Keratinocyte (primary cell): ENCODE measurements around the gene TSFM. TPM values are rescaled to one million over a fixed set of nuclear protein-coding genes. Genes with fewer than 3 reads are reported as not detected.

Experiments
- DNase-seq: peaks from one replicate; pipeline ENCODE4 v3.0.0-alpha.2; 2011; ENCODE audit warnings: low read depth, missing footprints, low spot score
- FAIRE-seq: peaks from 2 replicates; lab custom pipeline; 2011; peaks lifted over from hg19 to GRCh38; lab: Jason Lieb, UNC
- H2AFZ ChIP-seq: 2 replicates; pipeline ENCODE4 v1.6.0; 2012; ENCODE audit warnings: low read length, control low read depth, inconsistent platforms; ENCODE audit not compliant: control insufficient read depth
- H3K27ac ChIP-seq: 2 replicates; pipeline ENCODE4 v1.5.1; 2011; ENCODE audit warnings: low read length; ENCODE audit not compliant: control insufficient read depth, insufficient read depth
- H3K27me3 ChIP-seq: 3 replicates; pipeline ENCODE4 v1.6.0; 2011; ENCODE audit warnings: low read length; ENCODE audit not compliant: control insufficient read depth, insufficient read depth; ENCODE audit errors: extremely low read depth
- H3K36me3 ChIP-seq, 2 experiments: 2 replicates in 1 of 2; 3 replicates in 1 of 2; pipeline ENCODE4 v1.5.1; 2011; ENCODE audit warnings: low read length in 2 of 2, mild to moderate bottlenecking in 1 of 2; ENCODE audit not compliant: control insufficient read depth in 2 of 2, insufficient read depth in 2 of 2; ENCODE audit errors: extremely low read depth in 1 of 2
- H3K4me1 ChIP-seq: 3 replicates; pipeline ENCODE4 v1.5.1; 2011; ENCODE audit warnings: low read length; ENCODE audit not compliant: control insufficient read depth, insufficient read depth; ENCODE audit errors: extremely low read depth
- H3K4me2 ChIP-seq: 3 replicates; pipeline ENCODE4 v1.6.0; 2011; ENCODE audit warnings: low read depth, low read length; ENCODE audit not compliant: control insufficient read depth, insufficient read depth; ENCODE audit errors: extremely low read depth
- H3K4me3 ChIP-seq, 3 experiments: fragments of 200-600 bp in 1 of 3; sonication (generic) in 1 of 3; 2 replicates in 2 of 3; 3 replicates in 1 of 3; pipeline ENCODE4 v1.5.1; 2011 to 2016; ENCODE audit warnings: low read length in 3 of 3, mild to moderate bottlenecking in 3 of 3, control low read depth in 2 of 3, inconsistent platforms in 1 of 3, low read depth in 1 of 3, mixed read lengths in 1 of 3, mixed run types in 1 of 3, moderate library complexity in 1 of 3; ENCODE audit not compliant: control insufficient read depth in 2 of 3, insufficient read depth in 2 of 3; ENCODE audit errors: extremely low read depth in 1 of 3
- H3K79me2 ChIP-seq: 2 replicates; pipeline ENCODE4 v1.6.0; 2012; ENCODE audit warnings: low read length; ENCODE audit not compliant: control insufficient read depth, insufficient read depth
- H3K9ac ChIP-seq: 3 replicates; pipeline ENCODE4 v1.6.0; 2011; ENCODE audit warnings: low read length; ENCODE audit not compliant: control insufficient read depth, insufficient read depth; ENCODE audit errors: extremely low read depth
- H3K9me1 ChIP-seq: 3 replicates; pipeline ENCODE4 v1.6.0; 2011; ENCODE audit warnings: low read length; ENCODE audit not compliant: control insufficient read depth, insufficient read depth; ENCODE audit errors: extremely low read depth
- H3K9me3 ChIP-seq: 2 replicates; pipeline ENCODE4 v1.5.1; 2012; ENCODE audit warnings: low read depth, low read length; ENCODE audit not compliant: control insufficient read depth
- H4K20me1 ChIP-seq: 3 replicates; pipeline ENCODE4 v1.6.0; 2011; ENCODE audit warnings: low read length; ENCODE audit not compliant: control insufficient read depth, insufficient read depth; ENCODE audit errors: extremely low read depth
- CTCF ChIP-seq, 3 experiments: IDR thresholded peaks in 1 of 3; conservative IDR thresholded peaks in 1 of 3; optimal IDR thresholded peaks in 1 of 3; 2 replicates in 2 of 3; 3 replicates in 1 of 3; pipeline versions ENCODE3 to v1.5.1; 2011; ENCODE audit warnings: low read length in 3 of 3, mild to moderate bottlenecking in 3 of 3, moderate library complexity in 2 of 3, control low read depth in 1 of 3, inconsistent platforms in 1 of 3; ENCODE audit not compliant: insufficient read depth in 2 of 3; ENCODE audit errors: extremely low read depth in 1 of 3
- EZH2 ChIP-seq: IDR thresholded peaks from one replicate; pipeline ENCODE4 v1.6.1; 2012; ENCODE audit warnings: inconsistent platforms, mild to moderate bottlenecking, low read length, moderate library complexity
- dilution Hi-C: fragments of 300-500 bp; cut with MboI; formaldehyde crosslinking; loops from one replicate; pipeline ENCODE4 v1.7.0; 2020; ENCODE audit warnings: low sequenced_read_pairs; ENCODE audit not compliant: extremely low pct_ligation_motif_present
- polyA plus RNA-seq, 5 experiments: library from polyadenylated mRNA; depleted of rRNA in 3 of 5; stranded (reverse) in 3 of 5; stranded (forward) in 1 of 5; unstranded in 1 of 5; fragments of >200 nt; gene quantifications; 1 replicate in 1 of 5; 2 replicates in 3 of 5; 3 replicates in 1 of 5; pipeline versions ENCODE4 v1.2.1 to v1.2.3, GENCODE V29; 2011 to 2012; ENCODE audit warnings: missing spikeins in 2 of 5, low read depth in 1 of 5, low replicate concordance in 1 of 5
- small RNA-seq, 3 experiments: library from RNA; depleted of rRNA; stranded (forward); fragments of <200 nt; gene quantifications; one replicate each; pipeline ENCODE3, GENCODE V24; 2012; ENCODE audit warnings: low read depth in 3 of 3, low replicate concordance in 1 of 3; ENCODE audit not compliant: insufficient read length in 3 of 3

The TSFM gene
- polyA plus RNA-seq, 1 donor (not counting 4 experiments of a cell fraction or from before 2014, with no cell fraction given): 30.5 TPM

- peak overlapping the region; percentile 54 for H2AFZ ChIP-seq
- peak overlapping the region; percentile 92 for H3K4me2 ChIP-seq
- dilution Hi-C loops: no loop called here
- peaks cover 5% of the 10 kb centered on the region for H4K20me1 ChIP-seq
- H3K4me1 ChIP-seq: peaks cover 23% of the 10 kb centered on the region
- H3K9me1 ChIP-seq: peaks cover 5% of the 10 kb centered on the region
- H3K9ac ChIP-seq: peak overlapping the region; percentile 91
- H3K27ac ChIP-seq: peak overlapping the region; percentile 86
- DNase-seq (no peak), FAIRE-seq (no peak)
- peaks cover 50% of the 10 kb centered on the region for H3K79me2 ChIP-seq
- peak overlapping the region; percentile 87 to 95 (median 92) for H3K4me3 ChIP-seq
- no peaks in the 10 kb centered on the region for H3K27me3 ChIP-seq
- TF ChIP-seq EZH2 (no peak), CTCF (optimal IDR thresholded peaks at IDR 0.05 in 1 of 3, IDR thresholded peaks at IDR 0.05 in 1 of 3, conservative IDR thresholded peaks at IDR 0.05 in 1 of 3; ENCODE audit: extremely low read depth in 1 of 3, insufficient read depth in 2 of 3, low read length in 3 of 3) (no peak)
- no peaks in the 10 kb centered on the region for H3K36me3 ChIP-seq
- H3K9me3 ChIP-seq: no peaks in the 10 kb centered on the region
These were observed 63.6 kb downstream of the TSFM start for GRCh38 chr12:57846285-57846576.

- H3K79me2 ChIP-seq: peaks cover 45% of the 10 kb centered on the region
- peaks cover 23% of the 10 kb centered on the region for H3K4me1 ChIP-seq
- peak within 1 kb of the TSS; percentile 87 to 95 (median 92) for H3K4me3 ChIP-seq
- peaks cover 5% of the 10 kb centered on the region for H3K9me1 ChIP-seq
- H3K4me2 ChIP-seq: peak within 1 kb of the TSS; percentile 92
- H2AFZ ChIP-seq: peak within 1 kb of the TSS; percentile 87
- H4K20me1 ChIP-seq: peaks cover 5% of the 10 kb centered on the region
- no peaks in the 10 kb centered on the region for H3K9me3 ChIP-seq
- no peaks in the 10 kb centered on the region for H3K27me3 ChIP-seq
- TF ChIP-seq CTCF (optimal IDR thresholded peaks at IDR 0.05 in 1 of 3, IDR thresholded peaks at IDR 0.05 in 1 of 3, conservative IDR thresholded peaks at IDR 0.05 in 1 of 3; ENCODE audit: extremely low read depth in 1 of 3, insufficient read depth in 2 of 3, low read length in 3 of 3): no peak
- no peaks in the 10 kb centered on the region for H3K36me3 ChIP-seq
- peak within 1 kb of the TSS; percentile 91 for H3K9ac ChIP-seq
- FAIRE-seq (no peak), DNase-seq (peak; percentile 86)
- peak within 1 kb of the TSS; percentile 86 for H3K27ac ChIP-seq
- dilution Hi-C loops: no loop called here
These were observed 64.2 kb downstream of the TSFM start, which contains the start of gene CTDSP2 for GRCh38 chr12:57846577-57847319. CTDSP2 (minus strand) TSS chr12:57846729; CDS start chr12:57846435, 294 bp downstream.

Small RNAs within 50 kb of the gene (small RNA-seq; reads per million reads assigned to genes)
- gene MIR26A2 (0.27 to 8.7 (median 5.8) reads per million in 3 experiments), gene RNU6-1083P (0 reads per million in 3 experiments)

Other genes with a start within 250 kb of the TSFM start
- gene DCTN2, start 235.6 kb upstream of the TSFM start, polyA plus RNA-seq: 109 to 158 TPM (median 132 TPM) in 3 replicates
- 0.01 to 0.10 TPM (median 0.05 TPM) in 3 replicates for gene KIF5A, start 232.7 kb upstream of the TSFM start, polyA plus RNA-seq
- 73.5 to 109 TPM (median 93.6 TPM) in 3 replicates for gene PIP4K2C, start 191.6 kb upstream of the TSFM start, polyA plus RNA-seq
- 2.6 to 5.4 TPM (median 3.5 TPM) in 3 replicates for gene DTX3, start 178.0 kb upstream of the TSFM start, polyA plus RNA-seq
- 0.12 to 0.26 TPM (median 0.26 TPM) in 3 replicates for gene ARHGEF25, start 171.4 kb upstream of the TSFM start, polyA plus RNA-seq
- 0.08 to 0.37 TPM (median 0.08 TPM) in 3 replicates for gene B4GALNT1, start 149.6 kb upstream of the TSFM start, polyA plus RNA-seq
- gene OS9, start 88.7 kb upstream of the TSFM start, polyA plus RNA-seq: 82.2 to 96.9 TPM (median 95.1 TPM) in 3 replicates
- 0.13 to 0.18 TPM (median 0.15 TPM) in 3 replicates for gene AGAP2, start 44.0 kb upstream of the TSFM start, polyA plus RNA-seq
- 37.4 to 47.7 TPM (median 40.6 TPM) in 3 replicates for gene TSPAN31, start 37.7 kb upstream of the TSFM start, polyA plus RNA-seq
- 146 to 176 TPM (median 153 TPM) in 3 replicates for gene CDK4, start 30.5 kb upstream of the TSFM start, polyA plus RNA-seq
- 10.9 to 17.0 TPM (median 12.4 TPM) in 3 replicates for gene MARCHF9, start 27.7 kb upstream of the TSFM start, polyA plus RNA-seq
- gene CYP27B1, start 15.7 kb upstream of the TSFM start, polyA plus RNA-seq: 19.0 to 40.5 TPM (median 33.6 TPM) in 3 replicates
- 24.3 to 25.5 TPM (median 24.5 TPM) in 3 replicates for gene METTL1, start 10.7 kb upstream of the TSFM start, polyA plus RNA-seq
- gene EEF1AKMT3, start 10.2 kb upstream of the TSFM start, polyA plus RNA-seq: 5.4 to 7.7 TPM (median 6.5 TPM) in 3 replicates
- gene AVIL, start 35.9 kb downstream of the TSFM start, polyA plus RNA-seq: 0.27 to 1.3 TPM (median 1.3 TPM) in 3 replicates
- gene CTDSP2, start 63.9 kb downstream of the TSFM start, polyA plus RNA-seq: 39.0 to 75.0 TPM (median 54.6 TPM) in 3 replicates
- gene ATP23, start 158.8 kb downstream of the TSFM start, polyA plus RNA-seq: 8.3 to 12.2 TPM (median 8.7 TPM) in 3 replicates